ENCODE results near the gene MAGEB1.

The MAGEB1 gene

DNA sequence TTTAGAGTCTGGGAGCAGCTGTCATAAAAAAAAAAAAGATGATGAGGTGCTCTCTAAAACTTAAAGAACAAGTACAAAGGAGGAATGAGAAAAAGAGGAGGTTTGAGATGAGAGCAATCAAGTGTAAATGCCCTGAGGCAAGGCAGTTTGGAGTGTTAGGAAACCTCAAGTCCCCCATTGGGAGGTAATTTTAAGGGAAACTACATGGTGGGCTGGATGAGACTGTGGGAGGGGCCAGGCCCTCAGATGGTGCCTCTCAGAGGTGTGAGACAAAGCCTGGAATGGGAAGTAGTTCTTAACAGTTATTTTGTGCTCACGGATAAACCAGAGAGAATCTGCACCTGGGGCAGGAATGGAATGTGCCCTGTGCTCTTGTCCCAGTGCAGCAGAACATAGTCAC, 18.4 kb upstream of the MAGEB1 start:
- TF ChIP-seq, protein P1, sequence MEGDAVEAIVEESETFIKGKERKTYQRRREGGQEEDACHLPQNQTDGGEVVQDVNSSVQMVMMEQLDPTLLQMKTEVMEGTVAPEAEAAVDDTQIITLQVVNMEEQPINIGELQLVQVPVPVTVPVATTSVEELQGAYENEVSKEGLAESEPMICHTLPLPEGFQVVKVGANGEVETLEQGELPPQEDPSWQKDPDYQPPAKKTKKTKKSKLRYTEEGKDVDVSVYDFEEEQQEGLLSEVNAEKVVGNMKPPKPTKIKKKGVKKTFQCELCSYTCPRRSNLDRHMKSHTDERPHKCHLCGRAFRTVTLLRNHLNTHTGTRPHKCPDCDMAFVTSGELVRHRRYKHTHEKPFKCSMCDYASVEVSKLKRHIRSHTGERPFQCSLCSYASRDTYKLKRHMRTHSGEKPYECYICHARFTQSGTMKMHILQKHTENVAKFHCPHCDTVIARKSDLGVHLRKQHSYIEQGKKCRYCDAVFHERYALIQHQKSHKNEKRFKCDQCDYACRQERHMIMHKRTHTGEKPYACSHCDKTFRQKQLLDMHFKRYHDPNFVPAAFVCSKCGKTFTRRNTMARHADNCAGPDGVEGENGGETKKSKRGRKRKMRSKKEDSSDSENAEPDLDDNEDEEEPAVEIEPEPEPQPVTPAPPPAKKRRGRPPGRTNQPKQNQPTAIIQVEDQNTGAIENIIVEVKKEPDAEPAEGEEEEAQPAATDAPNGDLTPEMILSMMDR (IDR thresholded peaks at IDR 0.05; ENCODE audit: control insufficient read depth, extremely low read depth, insufficient read depth) = no peak
- H3K4me3 ChIP-seq (ENCODE audit: low read depth, low read length) = no peak overlapping the region
- no peak for DNase-seq (ENCODE audit: low read depth)

DNA sequence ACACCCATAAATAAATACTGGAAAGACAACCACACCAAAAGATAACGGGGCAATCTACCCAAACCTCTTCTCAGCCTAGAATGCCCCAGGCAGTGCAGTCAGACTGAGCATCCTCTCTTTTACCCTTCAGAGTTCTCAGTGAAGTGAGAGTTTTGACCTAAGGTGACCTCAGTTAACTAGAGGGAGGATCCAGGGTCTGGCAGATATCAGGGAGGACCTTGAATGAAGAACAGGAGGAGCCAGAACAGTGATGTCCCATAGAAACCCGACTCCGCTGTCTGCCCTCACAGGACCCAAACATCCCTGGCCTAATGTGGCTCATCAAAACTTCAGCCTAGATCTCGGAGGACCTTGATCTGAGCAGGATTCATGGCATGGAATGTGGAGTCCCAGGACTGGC, 16.6 kb upstream of the MAGEB1 start, which contains the start of gene MAGEB3:
Gene MAGEB3, plus strand, starts transcription at position 263 of the 400 bp plus-strand sequence. CDS start 5,268 bp downstream, outside the sequence.
- TF ChIP-seq, protein P1 (IDR thresholded peaks at IDR 0.05; ENCODE audit: control insufficient read depth, extremely low read depth, insufficient read depth) = no peak

DNA sequence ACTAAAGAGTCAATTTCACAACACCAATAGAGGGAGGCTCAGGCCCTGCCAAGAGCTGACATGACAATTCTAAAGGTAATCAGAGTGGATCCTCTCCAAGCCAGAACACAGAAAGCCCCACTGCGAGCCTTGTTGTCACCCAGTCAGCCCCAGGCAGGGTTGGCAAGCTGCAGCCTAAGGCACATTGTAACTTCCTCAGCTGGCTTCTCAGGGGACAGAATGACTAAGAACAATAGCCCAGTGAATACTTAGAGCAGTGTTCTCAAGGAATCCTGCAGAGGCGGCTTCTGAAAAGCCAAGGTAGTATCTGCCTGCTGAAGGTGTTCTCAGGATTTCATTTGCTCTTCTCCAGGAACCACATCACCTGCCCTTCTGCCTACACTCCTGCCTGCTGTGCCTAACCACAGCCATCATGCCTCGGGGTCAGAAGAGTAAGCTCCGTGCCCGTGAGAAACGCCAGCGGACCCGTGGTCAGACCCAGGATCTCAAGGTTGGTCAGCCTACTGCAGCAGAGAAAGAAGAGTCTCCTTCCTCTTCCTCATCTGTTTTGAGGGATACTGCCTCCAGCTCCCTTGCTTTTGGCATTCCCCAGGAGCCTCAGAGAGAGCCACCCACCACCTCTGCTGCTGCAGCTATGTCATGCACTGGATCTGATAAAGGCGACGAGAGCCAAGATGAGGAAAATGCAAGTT, 5.1 kb upstream of the MAGEB1 start, which contains the start of gene MAGEB4:
Gene MAGEB4, plus strand, starts transcription at position 277 of the 692 bp plus-strand sequence. Its CDS starts 136 bp downstream, at position 413.
- H3K4me3 ChIP-seq (ENCODE audit: low read depth, low read length) = no peak within 1 kb of the TSS
- TF ChIP-seq, protein P1 (IDR thresholded peaks at IDR 0.05; ENCODE audit: control insufficient read depth, extremely low read depth, insufficient read depth) = no peak

More for the DNA sequence above, 16.6 kb upstream of the MAGEB1 start, which contains the start of gene MAGEB3:
- no peak for DNase-seq (ENCODE audit: low read depth)
- no peak within 1 kb of the TSS for H3K4me3 ChIP-seq (ENCODE audit: low read depth, low read length)

DNA sequence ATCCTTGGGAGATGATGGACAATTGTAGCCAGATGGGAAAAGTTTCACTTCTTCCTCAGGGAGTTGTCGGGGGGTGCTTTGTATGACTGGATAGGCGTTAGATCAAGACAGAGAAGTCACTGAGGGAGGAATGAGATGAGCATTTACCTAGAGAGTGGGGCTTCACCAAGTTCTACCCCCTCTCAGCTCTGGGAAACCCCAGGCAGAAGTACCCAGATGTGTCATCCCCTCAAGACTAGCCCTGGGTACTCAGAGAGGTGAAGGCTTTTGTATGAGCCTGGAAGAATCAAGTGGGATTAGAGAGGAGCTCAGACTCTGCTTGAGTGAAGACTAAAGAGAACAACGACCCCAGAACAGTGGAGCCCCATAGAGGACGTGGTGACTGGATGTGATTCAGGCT, 1.9 kb downstream of the MAGEB1 start:
- no peak overlapping the region for H3K4me3 ChIP-seq (ENCODE audit: low read depth, low read length)
- TF ChIP-seq, protein P1 (IDR thresholded peaks at IDR 0.05; ENCODE audit: control insufficient read depth, extremely low read depth, insufficient read depth) = no peak
- DNase-seq (ENCODE audit: low read depth) = no peak

More for the DNA sequence above, 5.1 kb upstream of the MAGEB1 start, which contains the start of gene MAGEB4:
- no peak for DNase-seq (ENCODE audit: low read depth)

DNA sequence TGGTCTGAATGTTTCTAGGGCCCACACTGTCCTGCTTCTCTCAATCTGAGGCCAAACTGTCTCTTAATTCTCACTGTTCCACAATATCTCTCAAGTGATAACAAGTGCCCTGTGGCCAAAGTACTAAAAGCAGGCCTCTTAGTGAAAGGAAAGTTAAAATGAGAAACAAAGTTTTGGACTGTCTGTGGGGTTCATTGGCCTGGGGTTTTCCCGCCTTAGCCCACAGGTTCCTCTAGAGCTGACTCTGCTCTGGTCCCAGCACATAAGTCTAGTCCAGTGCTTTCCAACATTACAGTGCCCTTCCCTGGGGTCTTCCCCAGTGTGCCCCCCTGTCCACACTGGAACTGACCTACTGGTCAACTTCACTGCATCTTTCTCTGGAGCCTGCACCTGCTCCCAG, 6.3 kb downstream of the MAGEB1 start:
- TF ChIP-seq, protein P1 (IDR thresholded peaks at IDR 0.05; ENCODE audit: control insufficient read depth, extremely low read depth, insufficient read depth) = no peak
- H3K4me3 ChIP-seq (ENCODE audit: low read depth, low read length) = no peak overlapping the region
- DNase-seq (ENCODE audit: low read depth) = no peak

DNA sequence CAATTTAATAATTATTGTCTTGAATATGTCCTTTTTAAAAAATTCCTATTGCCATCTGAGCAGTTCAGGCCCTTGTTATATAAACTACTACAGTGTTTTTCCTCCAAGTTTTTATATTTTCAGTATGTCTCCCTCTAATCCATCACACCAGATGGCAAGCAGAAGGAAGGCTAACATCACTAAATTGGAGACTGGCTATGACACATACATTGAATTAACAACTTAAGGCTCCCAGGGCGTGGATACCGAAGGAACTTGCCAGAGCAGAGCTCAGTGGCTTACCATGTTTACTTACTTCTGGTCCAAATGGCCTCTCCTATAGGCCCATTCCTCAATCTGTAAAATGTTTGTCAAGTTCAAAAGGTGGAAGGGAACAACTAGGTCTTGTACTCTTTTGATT, 13.0 kb downstream of the MAGEB1 start:
- no peak overlapping the region for H3K4me3 ChIP-seq (ENCODE audit: low read depth, low read length)
- no peak for DNase-seq (ENCODE audit: low read depth)
- TF ChIP-seq, protein P1 (IDR thresholded peaks at IDR 0.05; ENCODE audit: control insufficient read depth, extremely low read depth, insufficient read depth) = no peak
